ENCODE measurements around the gene ABHD10.
A peak's percentile ranks its signal among the peaks of the same experiment; 100 is the strongest.

Gene ABHD10

GRCh38 chr3:111978583-111979433 is at the start of gene ABHD10:
TSS of gene ABHD10 (plus strand) at chr3:111979026. CDS start at chr3:111979062, 36 bp downstream.
- DNase-seq (ENCODE audit: low spot score): peak; percentile 96

GRCh38 chr3:111929484-111929883 is 49.3 kb upstream of the ABHD10 start:
- no peak for DNase-seq (ENCODE audit: low spot score)

- no peak for DNase-seq (ENCODE audit: low spot score)
Measured at GRCh38 chr3:111932946-111933345, 45.9 kb upstream of the ABHD10 start.

GRCh38 chr3:111936191-111936841 is 42.5 kb upstream of the ABHD10 start:
- DNase-seq (ENCODE audit: low spot score): peak; percentile 79

GRCh38 chr3:111936967-111937366 is 41.9 kb upstream of the ABHD10 start:
- peak; percentile 29 for DNase-seq (ENCODE audit: low spot score)

- DNase-seq (ENCODE audit: low spot score): no peak
Measured at GRCh38 chr3:111937871-111938270, 41.0 kb upstream of the ABHD10 start.

- no peak for DNase-seq (ENCODE audit: low spot score)
Measured at GRCh38 chr3:111939873-111940272, 39.0 kb upstream of the ABHD10 start.

- no peak for DNase-seq (ENCODE audit: low spot score)
Measured at GRCh38 chr3:111943533-111943932, 35.3 kb upstream of the ABHD10 start.

GRCh38 chr3:111944372-111944771 is 34.5 kb upstream of the ABHD10 start:
- no peak for DNase-seq (ENCODE audit: low spot score)

- no peak for DNase-seq (ENCODE audit: low spot score)
Measured at GRCh38 chr3:111947231-111947630, 31.6 kb upstream of the ABHD10 start.

- DNase-seq (ENCODE audit: low spot score): no peak
Measured at GRCh38 chr3:111948786-111949185, 30.0 kb upstream of the ABHD10 start.

GRCh38 chr3:111949712-111950111 is 29.1 kb upstream of the ABHD10 start:
- no peak for DNase-seq (ENCODE audit: low spot score)

- DNase-seq (ENCODE audit: low spot score): no peak
Measured at GRCh38 chr3:111951032-111951431, 27.8 kb upstream of the ABHD10 start.

- DNase-seq (ENCODE audit: low spot score): no peak
Measured at GRCh38 chr3:111952086-111952485, 26.7 kb upstream of the ABHD10 start.

GRCh38 chr3:111952866-111953450 is 25.9 kb upstream of the ABHD10 start:
- no peak for DNase-seq (ENCODE audit: low spot score)

- DNase-seq (ENCODE audit: low spot score): peak; percentile 41
Measured at GRCh38 chr3:111954228-111954990, 24.4 kb upstream of the ABHD10 start.

- no peak for DNase-seq (ENCODE audit: low spot score)
Measured at GRCh38 chr3:111955876-111956275, 22.9 kb upstream of the ABHD10 start.

- no peak for DNase-seq (ENCODE audit: low spot score)
Measured at GRCh38 chr3:111956449-111956848, 22.4 kb upstream of the ABHD10 start.

GRCh38 chr3:111956995-111957734 is 21.7 kb upstream of the ABHD10 start:
- no peak for DNase-seq (ENCODE audit: low spot score)

- peak; percentile 12 for DNase-seq (ENCODE audit: low spot score)
Measured at GRCh38 chr3:111961461-111962164, 17.2 kb upstream of the ABHD10 start.

GRCh38 chr3:111963424-111963823 is 15.4 kb upstream of the ABHD10 start:
- DNase-seq (ENCODE audit: low spot score): peak; percentile 65

Measured in GM03348 (cell line).